Activated naive CD8-positive, alpha-beta T cell treated with anti-CD3 and anti-CD28 coated beads, Interleukin-2, amount 50 U/mL, for 24 hours (primary cell): ENCODE measurements around the gene HDLBP.

ENCODE experiments used
- ATAC-seq: fragments of 150-1000 bp; cut with Tn5 transposase; one replicate; pipeline ENCODE4 v1.10.0; 2021
- DNase-seq: peaks from one replicate; pipeline ENCODE4 v3.0.0; 2021
- H3K27ac Mint-ChIP-seq: one replicate; pipeline ENCODE4 v1.8.0; 2021; ENCODE audit warnings: mild to moderate bottlenecking, mixed read lengths
- H3K27me3 Mint-ChIP-seq: one replicate; pipeline ENCODE4 v1.8.0; 2021; ENCODE audit warnings: mixed read lengths
- H3K36me3 Mint-ChIP-seq: one replicate; pipeline ENCODE4 v1.8.0; 2021; ENCODE audit warnings: low read depth, mixed read lengths
- H3K4me1 Mint-ChIP-seq: one replicate; pipeline ENCODE4 v1.8.0; 2021; ENCODE audit warnings: mixed read lengths
- H3K4me3 Mint-ChIP-seq: one replicate; pipeline ENCODE4 v1.8.0; 2021; ENCODE audit warnings: mild to moderate bottlenecking, moderate library complexity, mixed read lengths
- H3K9me3 Mint-ChIP-seq: one replicate; pipeline ENCODE4 v1.8.0; 2021; ENCODE audit warnings: mixed read lengths

The HDLBP gene

DNA sequence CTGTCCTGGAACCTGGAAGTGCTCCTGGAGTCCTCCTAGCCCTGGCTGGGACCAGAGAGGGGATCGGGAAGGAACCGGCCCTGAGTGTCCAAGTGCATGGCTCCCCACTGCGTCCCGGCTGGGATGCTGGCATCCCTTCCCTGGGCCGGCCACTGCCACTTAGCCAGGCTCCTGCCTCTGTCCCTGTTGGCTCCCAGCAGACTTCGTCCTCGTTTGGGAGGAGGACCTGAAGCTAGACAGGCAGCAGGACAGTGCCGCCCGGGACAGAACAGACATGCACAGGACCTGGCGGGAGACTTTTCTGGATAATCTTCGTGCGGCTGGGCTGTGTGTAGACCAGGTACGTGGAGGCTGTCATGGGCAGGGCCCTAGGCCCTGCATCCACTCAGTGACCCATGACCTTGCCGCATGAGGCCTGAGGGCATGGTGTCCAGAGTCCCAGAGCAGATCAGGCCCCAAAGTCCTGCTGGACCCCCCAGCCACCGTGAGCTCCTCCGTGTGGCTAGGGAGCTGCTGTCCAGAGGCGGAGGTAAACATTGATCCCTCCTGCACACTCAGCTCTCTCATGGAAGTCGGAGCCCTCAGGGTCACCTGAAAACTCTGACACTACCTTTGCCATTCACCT, 119.9 kb downstream of the HDLBP start:
- H3K27ac Mint-ChIP-seq: no peak overlapping the region

DNA sequence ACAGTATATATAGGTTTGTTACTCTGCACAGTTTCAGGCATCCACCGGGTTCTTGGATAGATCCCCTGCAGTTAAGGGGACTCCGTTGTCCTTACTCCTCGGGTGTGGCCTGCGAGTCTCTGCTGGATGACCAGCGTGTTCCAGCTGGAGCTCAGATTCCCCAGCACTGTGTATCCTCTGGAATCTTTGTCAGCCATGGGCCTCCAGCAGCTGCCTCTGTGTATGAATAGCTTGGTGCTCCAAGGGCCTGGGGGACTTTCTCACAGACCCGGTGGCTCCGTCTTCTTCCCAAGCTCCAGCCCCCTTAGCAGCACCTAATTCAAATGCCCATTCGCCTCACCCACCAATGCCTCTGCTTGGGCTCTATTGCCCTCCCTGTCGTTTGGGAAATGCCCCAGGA, 120.7 kb downstream of the HDLBP start:
- H3K9me3 Mint-ChIP-seq: no peaks in the 10 kb centered on the region
- no peaks in the 10 kb centered on the region for H3K4me1 Mint-ChIP-seq
- DNase-seq: no peak
- ATAC-seq: no peak
- H3K27ac Mint-ChIP-seq: no peak overlapping the region
- no peaks in the 10 kb centered on the region for H3K27me3 Mint-ChIP-seq
- no peak overlapping the region for H3K4me3 Mint-ChIP-seq
- H3K36me3 Mint-ChIP-seq: no peaks in the 10 kb centered on the region

More for the DNA sequence above, 119.9 kb downstream of the HDLBP start:
- H3K27me3 Mint-ChIP-seq: no peaks in the 10 kb centered on the region
- DNase-seq (no peak), ATAC-seq (no peak)
- no peak overlapping the region for H3K4me3 Mint-ChIP-seq
- no peaks in the 10 kb centered on the region for H3K4me1 Mint-ChIP-seq
- no peaks in the 10 kb centered on the region for H3K36me3 Mint-ChIP-seq
- no peaks in the 10 kb centered on the region for H3K9me3 Mint-ChIP-seq

- ATAC-seq: no peak
- no peak overlapping the region for H3K4me3 Mint-ChIP-seq
- H3K27ac Mint-ChIP-seq: no peak overlapping the region
- H3K36me3 Mint-ChIP-seq: no peaks in the 10 kb centered on the region
- no peaks in the 10 kb centered on the region for H3K4me1 Mint-ChIP-seq
- H3K9me3 Mint-ChIP-seq: no peaks in the 10 kb centered on the region
- H3K27me3 Mint-ChIP-seq: no peaks in the 10 kb centered on the region
- DNase-seq: no peak
Measured at GRCh38 chr2:241193271-241193670, 122.2 kb downstream of the HDLBP start.

DNA sequence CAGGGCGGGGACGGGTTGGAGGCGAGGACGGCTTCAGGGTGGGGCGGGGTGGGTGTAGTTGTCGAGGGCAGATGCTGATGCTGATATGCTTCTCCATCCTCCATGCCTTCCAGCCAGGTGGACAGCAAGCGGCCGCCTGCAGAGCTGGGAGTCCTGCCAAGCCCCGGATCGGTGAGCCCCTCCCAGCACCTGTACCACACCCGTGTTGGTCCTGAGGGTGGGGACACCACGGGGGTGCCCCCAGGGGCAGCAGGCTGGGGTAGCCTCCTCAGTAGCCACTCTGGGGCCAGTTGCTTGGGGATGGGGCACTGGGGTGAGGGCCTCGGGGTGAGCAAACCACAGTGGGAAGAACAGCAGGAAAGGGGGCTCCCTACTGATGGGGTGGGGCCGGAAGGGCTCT, 124.4 kb downstream of the HDLBP start:
- Mint-ChIP-seq H3K4me3 (no peak overlapping the region), H3K36me3 (no peaks in the 10 kb centered on the region), H3K27me3 (no peaks in the 10 kb centered on the region), H3K9me3 (no peaks in the 10 kb centered on the region), H3K27ac (no peak overlapping the region), H3K4me1 (no peaks in the 10 kb centered on the region)
- DNase-seq (no peak), ATAC-seq (no peak)

- Mint-ChIP-seq H3K4me1 (no peaks in the 10 kb centered on the region), H3K36me3 (no peaks in the 10 kb centered on the region), H3K27me3 (no peaks in the 10 kb centered on the region), H3K4me3 (no peak overlapping the region), H3K27ac (no peak overlapping the region), H3K9me3 (no peaks in the 10 kb centered on the region)
- DNase-seq (no peak), ATAC-seq (peak; percentile 27)
Measured at GRCh38 chr2:241190291-241190981, 125.0 kb downstream of the HDLBP start.

DNA sequence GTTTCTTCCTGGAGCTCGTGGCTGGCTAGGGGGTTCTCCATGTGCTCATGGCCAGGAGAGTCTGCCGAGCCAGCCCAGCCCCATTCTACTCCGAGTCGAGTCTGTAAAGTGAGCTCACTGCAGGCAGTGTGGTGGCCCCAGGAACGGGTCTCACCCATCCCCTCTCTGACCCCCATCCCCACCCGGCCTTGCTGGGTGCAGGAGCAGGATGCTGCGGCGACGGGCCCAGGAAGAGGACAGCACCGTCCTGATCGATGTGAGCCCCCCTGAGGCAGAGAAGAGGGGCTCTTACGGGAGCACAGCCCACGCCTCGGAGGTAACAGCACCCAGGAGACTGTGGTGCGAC, 125.6 kb downstream of the HDLBP start:
- Mint-ChIP-seq H3K9me3 (no peaks in the 10 kb centered on the region), H3K27me3 (no peaks in the 10 kb centered on the region), H3K27ac (no peak overlapping the region), H3K4me3 (no peak overlapping the region), H3K36me3 (peaks cover 3% of the 10 kb centered on the region), H3K4me1 (no peaks in the 10 kb centered on the region)
- DNase-seq (no peak), ATAC-seq (no peak)

- ATAC-seq: no peak
- no peaks in the 10 kb centered on the region for H3K27me3 Mint-ChIP-seq
- H3K36me3 Mint-ChIP-seq: peaks cover 3% of the 10 kb centered on the region
- H3K4me1 Mint-ChIP-seq: no peaks in the 10 kb centered on the region
- H3K27ac Mint-ChIP-seq: no peak overlapping the region
- H3K4me3 Mint-ChIP-seq: no peak overlapping the region
- DNase-seq: no peak
- no peaks in the 10 kb centered on the region for H3K9me3 Mint-ChIP-seq
Measured at GRCh38 chr2:241189093-241189855, 126.2 kb downstream of the HDLBP start.

GRCh38 chr2:241188361-241189092, 126.9 kb downstream of the HDLBP start, which contains the start of gene ANO7:
Gene ANO7 (plus strand): TSS chr2:241188677. CDS start chr2:241190064, 1,387 bp downstream.
- Mint-ChIP-seq H3K4me3 (no peak within 1 kb of the TSS), H3K27ac (no peak within 1 kb of the TSS), H3K9me3 (no peaks in the 10 kb centered on the region), H3K4me1 (no peaks in the 10 kb centered on the region), H3K36me3 (peaks cover 3% of the 10 kb centered on the region), H3K27me3 (no peaks in the 10 kb centered on the region)
- ATAC-seq (no peak), DNase-seq (no peak)

GRCh38 chr2:241187918-241188234, 127.6 kb downstream of the HDLBP start:
- ATAC-seq (no peak), DNase-seq (no peak)
- no peak overlapping the region for H3K27ac Mint-ChIP-seq
- H3K4me1 Mint-ChIP-seq: no peaks in the 10 kb centered on the region
- no peaks in the 10 kb centered on the region for H3K9me3 Mint-ChIP-seq
- H3K27me3 Mint-ChIP-seq: no peaks in the 10 kb centered on the region
- H3K4me3 Mint-ChIP-seq: no peak overlapping the region
- H3K36me3 Mint-ChIP-seq: peaks cover 3% of the 10 kb centered on the region

DNA sequence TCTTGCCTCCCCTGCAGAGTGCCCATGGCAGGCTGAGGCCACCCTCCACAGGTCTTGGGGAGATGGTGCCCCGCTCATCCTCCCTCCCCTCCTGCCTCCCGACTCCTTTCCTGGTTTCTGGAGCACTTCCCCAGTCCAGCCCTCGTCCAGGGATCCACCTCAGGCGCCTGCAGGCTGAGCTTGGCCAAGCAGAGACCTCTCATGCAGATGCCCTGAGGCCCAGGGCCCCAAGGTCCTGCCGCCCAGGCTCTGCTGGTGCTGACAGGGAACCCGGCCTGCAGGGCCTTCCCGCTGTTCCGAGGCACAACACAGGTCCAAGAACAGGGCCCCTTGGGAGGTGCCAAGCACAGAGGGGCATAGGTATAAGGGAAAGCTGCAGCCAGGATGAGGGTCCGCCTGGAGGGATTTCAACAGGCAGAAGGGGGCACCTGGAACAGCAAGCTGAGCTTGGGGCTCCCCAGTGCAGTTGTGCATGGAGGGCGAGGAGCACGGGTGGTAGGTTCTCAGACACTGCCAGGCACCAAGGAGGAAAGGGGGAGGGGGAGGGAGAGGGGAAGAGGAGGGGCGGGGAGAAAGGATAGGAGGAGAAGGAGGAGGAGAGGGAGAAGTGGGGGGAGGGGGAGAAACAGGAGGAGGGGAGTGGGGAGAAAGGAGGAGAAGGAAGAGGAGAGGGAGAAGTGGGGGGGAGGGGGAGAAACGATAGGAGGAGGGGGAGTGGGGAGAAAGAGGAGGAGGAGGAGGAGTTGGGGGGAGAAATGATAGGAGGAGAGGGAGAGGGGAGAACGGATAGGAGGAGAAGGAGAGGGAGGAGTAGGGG, 128.2 kb downstream of the HDLBP start:
- no peaks in the 10 kb centered on the region for H3K27me3 Mint-ChIP-seq
- no peak for ATAC-seq
- no peak overlapping the region for H3K4me3 Mint-ChIP-seq
- H3K4me1 Mint-ChIP-seq: no peaks in the 10 kb centered on the region
- no peak overlapping the region for H3K27ac Mint-ChIP-seq
- H3K9me3 Mint-ChIP-seq: no peaks in the 10 kb centered on the region
- H3K36me3 Mint-ChIP-seq: peaks cover 3% of the 10 kb centered on the region
- DNase-seq: no peak

DNA sequence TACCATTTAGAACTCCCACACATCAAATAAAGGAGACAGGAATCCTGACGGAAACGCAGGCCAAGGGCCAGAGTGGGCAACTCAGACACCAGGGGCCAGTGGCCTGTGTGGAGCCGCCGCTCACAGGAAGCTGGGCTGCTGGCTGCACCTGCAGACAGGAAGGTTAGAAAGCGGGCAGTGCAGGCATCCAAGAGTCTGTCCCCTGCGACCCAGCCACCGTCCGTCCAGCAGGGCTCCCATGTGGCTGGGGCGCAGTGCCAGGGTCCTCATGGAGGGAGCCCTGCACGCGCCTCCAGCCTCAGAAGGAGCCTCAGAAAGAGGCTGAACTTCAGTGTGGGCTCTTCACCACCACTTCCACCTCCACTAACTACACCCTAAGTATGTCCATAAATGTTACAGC, 129.5 kb downstream of the HDLBP start:
- Mint-ChIP-seq H3K27ac (no peak overlapping the region), H3K4me3 (no peak overlapping the region), H3K36me3 (peaks cover 3% of the 10 kb centered on the region), H3K9me3 (no peaks in the 10 kb centered on the region), H3K27me3 (no peaks in the 10 kb centered on the region), H3K4me1 (no peaks in the 10 kb centered on the region)
- no peak for DNase-seq
- no peak for ATAC-seq

- Mint-ChIP-seq H3K27me3 (no peaks in the 10 kb centered on the region), H3K27ac (no peak overlapping the region), H3K9me3 (no peaks in the 10 kb centered on the region), H3K4me3 (no peak overlapping the region), H3K4me1 (no peaks in the 10 kb centered on the region), H3K36me3 (peaks cover 3% of the 10 kb centered on the region)
- ATAC-seq: no peak
- DNase-seq: no peak
Measured at GRCh38 chr2:241184901-241185300, 130.6 kb downstream of the HDLBP start.

- Mint-ChIP-seq H3K36me3 (peaks cover 12% of the 10 kb centered on the region), H3K27me3 (no peaks in the 10 kb centered on the region), H3K4me1 (peaks cover 6% of the 10 kb centered on the region), H3K4me3 (no peak overlapping the region), H3K27ac (no peak overlapping the region), H3K9me3 (no peaks in the 10 kb centered on the region)
- no peak for DNase-seq
- no peak for ATAC-seq
Measured at GRCh38 chr2:241183221-241183620, 132.3 kb downstream of the HDLBP start.

DNA sequence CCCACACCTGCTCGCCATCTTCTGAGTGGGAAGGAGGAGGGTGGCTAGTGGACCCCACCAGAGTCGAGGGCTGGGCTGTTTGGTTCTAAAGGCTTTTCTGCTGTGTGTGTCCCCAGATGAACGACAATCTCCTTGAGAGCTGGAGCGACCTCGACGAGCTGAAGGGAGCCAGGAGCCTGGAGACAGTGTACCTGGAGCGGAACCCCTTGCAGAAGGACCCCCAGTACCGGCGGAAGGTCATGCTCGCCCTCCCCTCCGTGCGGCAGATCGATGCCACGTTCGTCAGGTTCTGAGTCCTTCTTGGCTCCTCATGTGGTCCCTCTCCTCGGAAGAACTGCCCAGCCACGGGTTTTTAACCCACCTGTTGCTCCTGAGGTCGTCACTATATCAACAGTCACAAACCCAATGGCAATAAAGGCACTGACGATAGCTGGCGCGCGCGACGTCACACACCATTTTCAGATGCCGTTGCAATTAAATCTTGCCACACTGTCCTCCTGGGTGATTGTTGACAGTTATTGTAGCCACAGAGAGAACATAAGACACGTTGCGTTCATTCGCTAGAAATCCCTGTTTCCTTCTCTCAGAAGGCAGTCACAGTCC, 132.8 kb downstream of the HDLBP start:
- Mint-ChIP-seq H3K36me3 (peaks cover 12% of the 10 kb centered on the region), H3K27ac (no peak overlapping the region), H3K9me3 (no peaks in the 10 kb centered on the region), H3K4me1 (peaks cover 6% of the 10 kb centered on the region), H3K4me3 (no peak overlapping the region), H3K27me3 (no peaks in the 10 kb centered on the region)
- ATAC-seq: no peak
- DNase-seq: no peak
